Activated T-helper 9 cell treated with anti-CD3 and anti-CD28 coated beads, Interleukin-2, amount 50 U/mL, for 16 hours (primary cell): ENCODE measurements around the gene HGF.
"Not testable (repeated sequence)": the region's sequence is repeated elsewhere in the genome, so short reads cannot be mapped to it uniquely, and the experiment has no call there.

Experiments used
- DNase-seq: peaks from one replicate; pipeline ENCODE4 v3.0.0-alpha.2; 2020; ENCODE audit warnings: low read depth

Gene HGF

DNA sequence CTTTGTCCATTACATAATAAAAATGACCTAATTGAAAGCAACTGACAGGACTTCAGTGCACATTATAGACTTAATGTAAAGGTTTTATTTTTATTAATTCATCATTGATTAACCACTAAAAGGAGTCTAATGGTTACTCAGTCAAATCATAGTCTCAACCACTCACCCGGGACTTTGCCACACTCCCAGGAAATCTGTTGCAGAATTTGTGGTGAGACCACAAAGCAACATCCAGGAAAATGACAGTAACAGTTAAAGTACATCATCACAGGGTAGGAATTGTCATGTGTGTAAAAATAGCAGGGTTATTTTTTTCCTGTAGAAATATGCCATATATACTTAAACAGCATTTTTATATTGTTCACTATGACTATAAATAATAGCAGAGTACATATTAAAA lies 6.3 kb upstream of the HGF start:
- no peak for DNase-seq

- DNase-seq: no peak
These were observed 5.7 kb upstream of the HGF start for GRCh38 chr7:81775560-81775959.

DNA sequence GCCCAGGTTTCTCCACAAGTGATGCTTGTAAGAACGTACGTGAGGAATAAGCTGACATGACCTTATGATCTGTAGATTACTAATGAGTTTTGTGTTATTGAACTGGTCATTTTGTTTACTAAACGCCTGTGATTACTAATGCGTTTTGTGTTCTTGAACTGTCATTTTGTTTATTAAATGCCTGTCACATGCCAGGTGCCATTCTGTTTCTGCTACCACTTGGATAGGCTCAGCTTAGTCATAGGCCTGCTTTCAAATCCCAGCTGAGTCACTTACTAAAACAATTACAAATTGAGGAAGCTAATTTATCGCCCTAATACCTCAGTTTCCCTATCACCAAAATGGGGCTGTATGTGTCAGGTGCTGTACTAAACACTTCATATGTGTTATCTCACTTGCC lies 4.7 kb upstream of the HGF start:
- DNase-seq: no peak

DNA sequence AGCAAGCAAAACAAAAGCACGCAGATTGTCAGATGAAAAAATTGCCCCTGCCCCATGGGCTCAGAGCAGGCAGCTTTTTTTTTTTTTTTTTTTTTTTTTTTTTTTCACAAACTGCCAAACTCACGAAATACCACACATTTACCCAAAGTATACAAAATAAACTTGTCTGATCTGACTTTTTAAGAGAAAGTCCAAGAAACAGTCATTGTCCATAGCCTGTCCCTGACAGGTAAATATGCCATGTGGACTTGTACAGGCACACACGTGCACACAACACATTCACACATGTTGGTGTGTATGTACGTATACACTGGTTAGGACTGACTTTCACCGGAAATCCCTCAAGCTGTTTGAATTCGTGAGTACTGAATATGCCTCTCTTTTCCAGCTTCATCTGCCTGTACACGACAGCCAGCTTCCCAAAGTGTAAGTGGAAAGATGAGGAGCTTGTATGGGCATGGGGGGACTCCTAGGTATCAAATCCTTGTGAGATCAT lies 929 bp upstream of the HGF start:
- DNase-seq: no peak

- DNase-seq: no peak
These were observed 682 bp downstream of the HGF start for GRCh38 chr7:81768951-81769778.

DNA sequence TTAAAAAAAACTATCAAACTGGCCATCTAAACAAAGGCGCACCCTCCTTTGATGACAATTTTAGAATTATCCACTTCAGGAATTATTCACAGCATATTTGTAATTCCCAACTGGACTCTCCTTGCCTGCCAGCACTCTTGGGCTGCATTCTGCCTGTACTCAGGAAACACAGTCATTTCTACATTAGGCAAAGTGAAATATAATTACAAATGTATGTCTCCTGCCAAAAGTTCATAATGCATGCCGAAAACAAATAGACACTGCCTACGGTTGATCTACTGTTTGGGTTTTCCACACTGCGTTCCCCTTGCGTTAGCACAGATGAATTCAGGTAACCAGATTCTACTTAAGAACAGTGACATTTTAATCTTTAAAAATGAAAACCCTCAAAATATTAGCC lies 1.9 kb downstream of the HGF start:
- DNase-seq: no peak

DNA sequence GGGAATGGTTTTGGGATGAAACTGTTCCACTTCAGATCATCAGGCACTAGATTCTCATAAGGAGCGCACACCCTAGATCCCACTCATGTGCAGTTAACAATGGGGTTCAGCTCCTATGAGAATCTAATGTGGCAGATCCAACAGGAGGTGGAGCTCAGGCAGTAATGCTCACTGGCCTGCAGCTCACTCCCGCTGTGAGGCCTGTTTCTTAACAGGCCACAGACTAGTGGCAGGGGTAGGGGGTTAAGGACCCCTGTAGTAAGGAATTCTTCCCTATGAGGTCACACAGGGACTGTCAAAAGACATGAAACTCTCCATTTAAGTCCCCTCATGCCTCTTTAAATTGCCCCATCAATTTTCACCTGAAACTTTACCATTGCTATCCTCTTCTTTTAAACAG lies 8.0 kb downstream of the HGF start:
- no peak for DNase-seq

DNA sequence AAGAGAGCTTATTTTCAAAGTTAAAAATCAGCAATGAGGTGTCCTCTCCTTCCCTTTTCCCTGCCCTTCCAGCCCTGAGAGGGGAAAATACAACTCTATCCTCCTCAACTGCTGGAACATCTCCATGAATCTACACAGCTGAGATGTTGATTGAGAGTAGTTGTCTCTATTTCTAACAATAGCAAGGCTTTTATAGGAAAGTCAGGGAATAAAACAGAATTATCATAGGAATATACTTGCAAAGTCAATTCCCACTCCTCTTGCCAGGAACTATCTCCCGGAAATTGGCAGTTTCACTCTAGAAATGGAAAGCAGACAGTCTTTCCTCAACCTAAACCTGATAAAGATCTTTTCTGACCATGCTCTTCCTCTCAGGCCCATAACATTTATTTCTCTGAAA lies 8.8 kb downstream of the HGF start:
- no peak for DNase-seq

DNA sequence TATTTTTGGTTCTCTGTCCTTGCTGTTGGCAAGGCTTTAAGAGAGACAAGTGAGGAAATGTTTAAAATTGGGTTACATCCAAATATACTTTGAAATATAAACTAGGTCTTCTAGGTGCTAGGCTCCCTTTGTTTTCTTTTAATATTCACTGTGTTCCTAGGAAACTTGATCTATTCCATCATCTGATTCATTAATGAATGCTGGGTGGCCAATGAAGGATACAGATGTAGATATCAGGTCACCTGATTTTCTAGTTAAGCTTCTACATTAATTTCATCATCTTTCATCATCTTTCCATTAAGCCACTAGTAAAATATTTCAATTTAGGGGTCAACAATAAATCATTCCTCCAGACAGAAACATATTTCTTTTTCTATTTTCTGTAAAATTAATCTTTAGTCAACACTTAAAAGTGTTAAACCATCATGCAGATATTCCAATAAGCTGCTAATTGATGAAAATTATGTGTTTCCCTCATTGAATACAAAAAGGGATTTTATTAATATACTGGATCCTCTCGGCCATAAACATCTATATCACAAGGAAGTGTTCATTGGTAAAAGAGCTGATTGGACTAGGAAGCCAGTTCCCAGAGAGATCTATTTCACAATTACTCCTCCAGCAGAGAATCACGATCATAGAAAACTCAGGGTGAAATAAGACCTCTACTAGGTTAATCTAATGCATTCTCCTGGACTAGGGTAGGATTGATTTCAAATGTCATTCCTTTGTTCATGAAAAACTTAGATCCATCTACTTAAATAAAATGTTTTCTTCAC lies 14.7 kb downstream of the HGF start:
- DNase-seq: no peak

DNA sequence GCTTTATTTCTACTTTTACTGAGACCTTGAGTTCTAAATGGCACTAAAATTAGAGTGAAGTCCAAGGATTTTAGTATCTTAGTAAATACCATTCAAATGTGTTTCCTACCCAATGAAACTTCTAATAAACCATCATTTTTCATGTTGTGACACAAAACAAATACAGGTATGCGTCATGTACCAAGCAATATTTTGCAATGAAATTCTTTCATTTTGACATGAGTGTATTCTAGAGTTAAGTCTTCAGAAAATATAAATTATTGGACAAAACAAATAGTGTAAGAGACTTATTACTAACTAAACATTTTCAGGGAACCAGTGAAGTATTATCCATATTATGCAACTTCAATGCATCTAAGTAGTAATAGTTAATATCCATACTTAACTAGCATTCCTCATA lies 16.5 kb downstream of the HGF start:
- DNase-seq: no peak

GRCh38 chr7:81752318-81752714 lies 17.5 kb downstream of the HGF start:
- DNase-seq: no peak

DNA sequence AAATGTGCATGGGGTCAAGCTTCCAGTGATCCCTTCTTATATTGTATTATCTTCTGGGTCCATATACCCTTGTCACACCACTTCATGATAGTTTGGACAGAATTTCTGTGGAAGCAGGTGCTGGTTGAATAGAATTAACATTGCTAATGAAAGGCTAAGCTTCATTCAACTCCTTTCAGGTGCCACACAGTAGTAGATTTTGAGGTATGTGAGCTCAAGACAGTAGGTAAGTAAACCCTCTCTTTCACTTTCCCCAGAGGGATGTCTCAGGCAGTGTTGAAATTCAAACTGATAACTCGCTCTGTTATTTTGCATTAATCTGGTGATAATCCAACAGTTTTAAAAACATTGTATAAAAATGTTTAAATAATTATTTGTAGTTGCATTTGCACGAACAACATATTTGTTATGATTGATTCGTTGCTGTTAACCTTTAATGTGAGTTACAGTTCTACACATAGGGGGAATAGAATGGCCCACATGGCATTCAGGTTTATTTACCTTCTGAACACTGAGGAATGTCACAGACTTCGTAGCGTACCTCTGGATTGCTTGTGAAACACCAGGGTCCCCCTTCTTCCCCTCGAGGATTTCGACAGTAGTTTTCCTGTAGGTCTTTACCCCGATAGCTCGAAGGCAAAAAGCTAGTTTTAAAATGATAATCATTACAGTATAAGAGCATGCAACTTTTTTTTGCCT lies 18.1 kb downstream of the HGF start:
- no peak for DNase-seq

- no peak for DNase-seq
These were observed 24.2 kb downstream of the HGF start for GRCh38 chr7:81745637-81746036.

GRCh38 chr7:81744389-81744788 lies 25.5 kb downstream of the HGF start:
- DNase-seq: no peak

- no peak for DNase-seq
These were observed 26.2 kb downstream of the HGF start for GRCh38 chr7:81743665-81744064.

GRCh38 chr7:81743201-81743600 lies 26.6 kb downstream of the HGF start:
- no peak for DNase-seq

GRCh38 chr7:81740403-81740802 lies 29.4 kb downstream of the HGF start:
- DNase-seq: no peak

DNA sequence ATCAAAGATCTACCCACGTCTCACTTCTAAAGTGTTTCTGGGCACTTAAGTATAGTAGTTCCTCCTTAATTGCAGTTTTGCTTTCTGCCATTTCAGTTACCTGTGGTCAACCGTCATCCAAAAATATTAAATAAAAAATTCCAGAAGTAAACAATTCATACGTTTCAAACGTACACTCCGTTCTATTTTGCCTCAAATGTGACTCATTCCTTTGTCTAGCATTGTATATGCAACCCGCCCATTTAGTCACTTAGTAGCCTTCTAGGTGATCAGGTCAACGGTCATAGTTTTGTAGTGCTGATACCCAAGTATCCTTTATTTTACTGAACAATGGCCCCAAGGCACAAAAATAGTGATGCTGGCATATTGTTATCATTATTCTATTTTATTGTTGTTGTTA lies 33.8 kb downstream of the HGF start:
- DNase-seq: no peak

- DNase-seq: no peak
These were observed 44.1 kb downstream of the HGF start for GRCh38 chr7:81725812-81726127.

DNA sequence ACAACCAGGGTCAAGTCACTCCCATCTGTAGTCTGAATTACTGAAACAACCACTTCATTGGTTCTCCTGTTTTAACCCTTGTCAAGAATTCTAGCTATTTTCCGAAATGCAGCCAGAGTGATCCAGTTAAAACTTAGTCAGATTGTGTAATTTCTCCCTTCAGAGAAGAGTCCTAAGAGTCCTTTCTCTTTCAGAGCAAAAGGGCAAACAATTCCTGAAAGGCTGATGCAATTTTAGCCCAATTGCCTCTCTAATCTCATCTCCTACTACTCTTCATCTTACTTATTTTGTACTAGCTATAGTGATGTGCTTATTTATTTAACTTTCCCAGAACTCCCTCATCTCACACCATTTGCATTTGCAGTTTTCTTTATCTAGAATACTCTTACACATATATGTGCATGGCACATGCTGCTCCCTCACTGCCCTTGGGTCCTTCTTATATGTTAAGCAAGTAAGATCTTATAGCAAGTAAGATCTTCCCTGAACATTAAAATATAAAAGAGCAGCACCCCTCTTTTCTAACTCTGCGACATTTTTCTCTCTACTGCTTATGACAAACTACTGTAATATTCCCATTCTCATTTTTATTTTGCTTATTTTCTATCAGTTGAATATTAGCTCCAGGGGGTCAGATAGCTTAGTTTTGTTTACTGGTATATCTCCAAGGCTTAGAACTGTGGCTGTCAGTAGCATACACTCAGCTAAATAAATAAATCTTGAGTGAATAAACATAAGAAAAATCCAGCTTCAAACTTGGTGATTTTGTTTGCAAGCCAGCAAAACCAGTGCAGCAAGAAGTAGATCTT lies 44.6 kb downstream of the HGF start:
- DNase-seq: no peak

GRCh38 chr7:81722250-81722649 lies 47.6 kb downstream of the HGF start:
- not testable (repeated sequence) for DNase-seq

GRCh38 chr7:81721437-81721836 lies 48.4 kb downstream of the HGF start:
- no peak for DNase-seq
